ENCODE data around the gene PREX1.

GRCh38 chr20:48823476-48823875 lies 4.3 kb downstream of the PREX1 start:
- TF ChIP-seq CTCF (IDR thresholded peaks at IDR 0.05; ENCODE audit: insufficient read depth, low read length) (no peak), REST (IDR thresholded peaks at IDR 0.05; ENCODE audit: insufficient replicate concordance, low read depth) (no peak), POLR2AphosphoS5 (IDR thresholded peaks at IDR 0.05; ENCODE audit: low read depth) (no peak), GABPA (IDR thresholded peaks at IDR 0.05; ENCODE audit: low read depth) (no peak), SPI1 (IDR thresholded peaks at IDR 0.05; ENCODE audit: borderline replicate concordance, low read depth) (no peak)

All from HL-60 (cell line).